NT2/D1 (cell line): ENCODE data around the gene SH3BP1.

ENCODE experiments used
- SUZ12 ChIP-seq: IDR thresholded peaks from 2 replicates; pipeline ENCODE4 v1.6.1; 2011; ENCODE audit not compliant: insufficient read length, insufficient read depth; ENCODE audit errors: extremely low read depth
- YY1 ChIP-seq: IDR thresholded peaks from 2 replicates; pipeline ENCODE4 v1.6.1; 2011; ENCODE audit not compliant: insufficient read length, insufficient read depth
- ZNF274 ChIP-seq: IDR thresholded peaks from 2 replicates; pipeline ENCODE4 v1.6.1; 2011; ENCODE audit warnings: mild to moderate bottlenecking, low read depth, low read length

GRCh38 chr22:37630839-37631435 lies 8.5 kb upstream of the SH3BP1 start:
- no peak for TF ChIP-seq ZNF274
- no peak for TF ChIP-seq YY1
- no peak for TF ChIP-seq SUZ12
